Panc1 (cell line): Measurements from ENCODE around the gene ZNF771. TPM values are rescaled to one million over a fixed set of nuclear protein-coding genes. Genes with fewer than 3 reads are reported as not detected.
A peak's percentile ranks its signal among the peaks of the same experiment; 100 is the strongest.

Source experiments
- ATAC-seq: fragments of 200-7000 bp; cut with Tn5 transposase; 2 replicates; pipeline ENCODE4 v1.9.1; 2020; ENCODE audit warnings: mild to moderate bottlenecking, moderate library complexity
- BruUV-seq: library from RNA; stranded (reverse); fragments of 400-500 nt; replicated peaks from 2 replicates; lab custom pipeline; 2021; lab: Mats Ljungman, UMichigan
- CTCF ChIA-PET: fragments of 300-600 bp; sonication (Branson Sonifier 250); formaldehyde crosslinking; loops from one replicate; lab custom pipeline; 2022; ENCODE audit warnings: antibody characterized with exemption; lab: Charles Lee
- POLR2A ChIA-PET: fragments of 300-600 bp; sonication (Branson Sonifier 250); formaldehyde crosslinking; loops from one replicate; lab custom pipeline; 2022; ENCODE audit warnings: antibody characterized with exemption; lab: Charles Lee
- DNase-seq: peaks from one replicate; pipeline ENCODE4 v3.0.0-alpha.2; 2010; ENCODE audit warnings: low read depth, low spot score
- H3K27ac ChIP-seq: 2 replicates; pipeline ENCODE4 v1.5.1; 2011; ENCODE audit warnings: mild to moderate bottlenecking, low read length, inconsistent platforms
- H3K27me3 ChIP-seq: fragments of 200-500 bp; sonication (Bioruptor generic); 2 replicates; pipeline ENCODE4 v1.6.0; 2014; ENCODE audit warnings: low read length, inconsistent platforms; ENCODE audit not compliant: control insufficient read depth, insufficient read depth
- H3K36me3 ChIP-seq: fragments of 200-500 bp; sonication (Bioruptor generic); 2 replicates; pipeline ENCODE4 v1.5.1; 2014; ENCODE audit warnings: inconsistent platforms, mild to moderate bottlenecking, low read length, moderate library complexity; ENCODE audit not compliant: control insufficient read depth, insufficient read depth
- H3K4me1 ChIP-seq: 2 replicates; pipeline ENCODE4 v1.5.1; 2011; ENCODE audit warnings: inconsistent platforms, mild to moderate bottlenecking, low read length, moderate library complexity; ENCODE audit not compliant: control insufficient read depth, insufficient read depth
- H3K4me3 ChIP-seq, 2 experiments: 2 replicates each; pipeline ENCODE4 v1.5.1; 2011 to 2012; ENCODE audit warnings: low read depth in 2 of 2, low read length in 2 of 2, mild to moderate bottlenecking in 2 of 2, inconsistent platforms in 1 of 2, moderate library complexity in 1 of 2
- H3K9me3 ChIP-seq: fragments of 200-500 bp; sonication (Bioruptor generic); 2 replicates; pipeline ENCODE4 v1.5.1; 2014; ENCODE audit warnings: low read depth, mild to moderate bottlenecking, inconsistent platforms, low read length, moderate library complexity; ENCODE audit not compliant: control insufficient read depth, insufficient read depth
- POLR2AphosphoS5 ChIP-seq: IDR thresholded peaks from 2 replicates; pipeline ENCODE4 v1.6.1; 2012; ENCODE audit warnings: mild to moderate bottlenecking, low read depth, low read length, moderate library complexity
- REST ChIP-seq, 2 experiments: IDR thresholded peaks; 2 replicates each; pipeline ENCODE4 v1.6.1; 2011 to 2012; ENCODE audit warnings: low read depth in 2 of 2, control low read depth in 1 of 2, low read length in 1 of 2, mild to moderate bottlenecking in 1 of 2, moderate library complexity in 1 of 2; ENCODE audit not compliant: insufficient read depth in 1 of 2
- SIN3A ChIP-seq: IDR thresholded peaks from 2 replicates; pipeline ENCODE4 v1.6.1; 2012; ENCODE audit warnings: low read depth, mild to moderate bottlenecking, low read length, moderate library complexity, borderline replicate concordance; ENCODE audit not compliant: insufficient read depth
- TCF7L2 ChIP-seq: IDR thresholded peaks from 2 replicates; pipeline ENCODE4 v1.6.1; 2011; ENCODE audit warnings: mild to moderate bottlenecking, low read depth, low read length, inconsistent platforms
- in situ Hi-C: cut with HindIII; loops from 2 replicates; pipeline ENCODE4 v1.10.0; 2016; ENCODE audit warnings: low sequenced_read_pairs, low pct_unique_long_range_greater_than_20kb
- intact Hi-C: fragments of 100-400 bp; cut with micrococcal nuclease; formaldehyde crosslinking; loops from one replicate; pipeline ENCODE4 v1.10.0; 2022; ENCODE audit not compliant: unreplicated experiment
- total RNA-seq: library from RNA; stranded (reverse); gene quantifications from one replicate; pipeline ENCODE4 v1.2.1, GENCODE V29; 2021; ENCODE audit not compliant: unreplicated experiment
- TF ChIP-seq, protein P1 (sequence below): fragments of 450-650 bp; IDR thresholded peaks from 2 replicates; pipeline ENCODE4 v1.5.1; 2017; ENCODE audit warnings: mild to moderate bottlenecking

The ZNF771 gene
- total RNA-seq, 1 experiment from 2014 or later, result 14.4 TPM

GRCh38 chr16:30416624-30417528 is 9.5 kb downstream of the ZNF771 start:
- Histone ChIP-seq H3K4me3 (peak overlapping the region; percentile 45 to 55), H3K9me3 (no peaks in the 10 kb centered on the region), H3K27me3 (no peaks in the 10 kb centered on the region), H3K27ac (peak overlapping the region; percentile 59), H3K4me1 (peaks cover 13% of the 10 kb centered on the region), H3K36me3 (peaks cover 3% of the 10 kb centered on the region)
- DNase-seq (no peak), ATAC-seq (peak; percentile 29)
- CTCF ChIA-PET, result interaction anchor here (0.7 to 1.4 kb wide), 3 partner anchors 8 to 108 kb away, joined by 4 to 6 read pairs (median 5); partner anchors contain the start of gene ZNF771
- intact Hi-C loops, result no loop called here
- TF ChIP-seq SIN3A (no peak), POLR2AphosphoS5 (no peak), REST (IDR thresholded peaks at IDR 0.05; ENCODE audit: insufficient read depth in 1 of 2, low read depth in 2 of 2, low read length in 1 of 2) (no peak), TCF7L2 (no peak)
- TF ChIP-seq, protein P1, sequence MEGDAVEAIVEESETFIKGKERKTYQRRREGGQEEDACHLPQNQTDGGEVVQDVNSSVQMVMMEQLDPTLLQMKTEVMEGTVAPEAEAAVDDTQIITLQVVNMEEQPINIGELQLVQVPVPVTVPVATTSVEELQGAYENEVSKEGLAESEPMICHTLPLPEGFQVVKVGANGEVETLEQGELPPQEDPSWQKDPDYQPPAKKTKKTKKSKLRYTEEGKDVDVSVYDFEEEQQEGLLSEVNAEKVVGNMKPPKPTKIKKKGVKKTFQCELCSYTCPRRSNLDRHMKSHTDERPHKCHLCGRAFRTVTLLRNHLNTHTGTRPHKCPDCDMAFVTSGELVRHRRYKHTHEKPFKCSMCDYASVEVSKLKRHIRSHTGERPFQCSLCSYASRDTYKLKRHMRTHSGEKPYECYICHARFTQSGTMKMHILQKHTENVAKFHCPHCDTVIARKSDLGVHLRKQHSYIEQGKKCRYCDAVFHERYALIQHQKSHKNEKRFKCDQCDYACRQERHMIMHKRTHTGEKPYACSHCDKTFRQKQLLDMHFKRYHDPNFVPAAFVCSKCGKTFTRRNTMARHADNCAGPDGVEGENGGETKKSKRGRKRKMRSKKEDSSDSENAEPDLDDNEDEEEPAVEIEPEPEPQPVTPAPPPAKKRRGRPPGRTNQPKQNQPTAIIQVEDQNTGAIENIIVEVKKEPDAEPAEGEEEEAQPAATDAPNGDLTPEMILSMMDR, result no peak
- POLR2A ChIA-PET, result interaction anchor here (0.5 to 0.6 kb wide), 2 partner anchors 68 to 71 kb away, joined by 3 to 9 read pairs; no protein-coding TSS in a partner anchor
- no TSS peak for BruUV-seq
- in situ Hi-C loops, result no loop called here

- Histone ChIP-seq H3K36me3 (peaks cover 4% of the 10 kb centered on the region), H3K4me3 (peak overlapping the region; percentile 45 to 55), H3K27ac (peak overlapping the region; percentile 77), H3K9me3 (no peaks in the 10 kb centered on the region), H3K4me1 (peaks cover 13% of the 10 kb centered on the region), H3K27me3 (no peaks in the 10 kb centered on the region)
- intact Hi-C loops, result no loop called here
- ChIA-PET CTCF (interaction anchor here (1.0 to 2.7 kb wide), 4 partner anchors 8 to 274 kb away, joined by 3 to 12 read pairs (median 4); partner anchors contain the start of genes DCTPP1 and ZNF48), POLR2A (interaction anchor here (0.5 to 0.8 kb wide), 5 partner anchors 11 to 683 kb away, joined by 3 to 11 read pairs (median 3); no protein-coding TSS in a partner anchor)
- in situ Hi-C loops, result no loop called here
- ATAC-seq (peak; percentile 94), DNase-seq (peak; percentile 81)
- TF ChIP-seq SIN3A (0 out of 2 replicates have a peak, but pooled peaks have one; percentile 35), TCF7L2 (peak; percentile 83), POLR2AphosphoS5 (peak; percentile 55), REST (IDR thresholded peaks at IDR 0.05; ENCODE audit: insufficient read depth in 1 of 2, low read depth in 2 of 2, low read length in 1 of 2) (peak in 1 of 2 experiments; percentile 69; a peak in 1 of 4 replicates)
- TF ChIP-seq, protein P1, result no peak
- BruUV-seq, result no TSS peak
Observed at GRCh38 chr16:30417529-30418349, 10.3 kb downstream of the ZNF771 start.
